Activated T-cell treated with anti-CD3 and anti-CD28 coated beads, Interleukin-2, amount 50 U/mL, for 48 hours (primary cell): ENCODE measurements around the gene MAG.

Experiments used
- DNase-seq, 2 experiments: peaks; one replicate each; pipeline ENCODE4 v3.0.0-alpha.2; 2020

MAG gene

GRCh38 chr19:35265126-35265899 is 26.6 kb upstream of the MAG start:
- no peak for DNase-seq

- DNase-seq = no peak
These were observed 26.0 kb upstream of the MAG start for GRCh38 chr19:35265900-35266519.

- DNase-seq = peak in 1 of 2 experiments; percentile 48
These were observed 25.2 kb upstream of the MAG start for GRCh38 chr19:35266520-35267352.

- peak; percentile 59 to 64 for DNase-seq
These were observed 24.6 kb upstream of the MAG start for GRCh38 chr19:35267353-35267817.

- DNase-seq = peak; percentile 74 to 83
These were observed 24.0 kb upstream of the MAG start for GRCh38 chr19:35267818-35268535.

GRCh38 chr19:35268536-35269437 is 23.2 kb upstream of the MAG start, which contains the start of gene USF2:
USF2 (plus strand) TSS chr19:35268962; CDS start chr19:35269102, 140 bp downstream.
- DNase-seq = peak; percentile 67 to 79

- peak; percentile 80 to 86 for DNase-seq
These were observed 22.4 kb upstream of the MAG start for GRCh38 chr19:35269438-35270117.

- no peak for DNase-seq
These were observed 21.6 kb upstream of the MAG start for GRCh38 chr19:35270381-35270811.

GRCh38 chr19:35271546-35271945 is 20.4 kb upstream of the MAG start:
- no peak for DNase-seq

- DNase-seq = no peak
These were observed 19.7 kb upstream of the MAG start for GRCh38 chr19:35272122-35272719.

GRCh38 chr19:35272954-35273649 is 18.9 kb upstream of the MAG start:
- no peak for DNase-seq

- no peak for DNase-seq
These were observed 18.2 kb upstream of the MAG start for GRCh38 chr19:35273686-35274259.

- no peak for DNase-seq
These were observed 17.6 kb upstream of the MAG start for GRCh38 chr19:35274323-35274722.

GRCh38 chr19:35276706-35277281 is 15.2 kb upstream of the MAG start:
- DNase-seq = no peak

- DNase-seq = no peak
These were observed 13.2 kb upstream of the MAG start for GRCh38 chr19:35278578-35279284.

GRCh38 chr19:35279374-35279773 is 12.6 kb upstream of the MAG start:
- DNase-seq = no peak

- no peak for DNase-seq
These were observed 11.8 kb upstream of the MAG start for GRCh38 chr19:35279985-35280821.
